Measurements from ENCODE around the gene OPN1SW.

The OPN1SW gene

GRCh38 chr7:128737867-128738385, 37.7 kb downstream of the OPN1SW start:
- H3K4me3 Mint-ChIP-seq: peak overlapping the region; percentile 97
- no peaks in the 10 kb centered on the region for H3K9me3 Mint-ChIP-seq
- H3K4me1 Mint-ChIP-seq (ENCODE audit: low read depth): peaks cover 49% of the 10 kb centered on the region
- no peaks in the 10 kb centered on the region for H3K27me3 Mint-ChIP-seq
- H3K27ac Mint-ChIP-seq: peak overlapping the region; percentile 99
- peaks cover 14% of the 10 kb centered on the region for H3K36me3 Mint-ChIP-seq (ENCODE audit: low read depth)

GRCh38 chr7:128737441-128737840, 38.2 kb downstream of the OPN1SW start:
- Mint-ChIP-seq H3K27ac (no peak overlapping the region), H3K4me1 (ENCODE audit: low read depth) (peaks cover 48% of the 10 kb centered on the region), H3K27me3 (no peaks in the 10 kb centered on the region), H3K4me3 (no peak overlapping the region), H3K9me3 (no peaks in the 10 kb centered on the region), H3K36me3 (ENCODE audit: low read depth) (peaks cover 13% of the 10 kb centered on the region)

- Mint-ChIP-seq H3K4me3 (no peak overlapping the region), H3K4me1 (ENCODE audit: low read depth) (peaks cover 28% of the 10 kb centered on the region), H3K27me3 (peaks cover 8% of the 10 kb centered on the region), H3K36me3 (ENCODE audit: low read depth) (no peaks in the 10 kb centered on the region), H3K9me3 (no peaks in the 10 kb centered on the region), H3K27ac (no peak overlapping the region)
Observed at GRCh38 chr7:128735436-128735835, 40.2 kb downstream of the OPN1SW start.

GRCh38 chr7:128734890-128735289, 40.7 kb downstream of the OPN1SW start:
- Mint-ChIP-seq H3K9me3 (no peaks in the 10 kb centered on the region), H3K27ac (no peak overlapping the region), H3K36me3 (ENCODE audit: low read depth) (no peaks in the 10 kb centered on the region), H3K4me1 (ENCODE audit: low read depth) (peaks cover 23% of the 10 kb centered on the region), H3K4me3 (no peak overlapping the region), H3K27me3 (peaks cover 8% of the 10 kb centered on the region)

GRCh38 chr7:128733278-128733645, 42.3 kb downstream of the OPN1SW start:
- Mint-ChIP-seq H3K27ac (no peak overlapping the region), H3K36me3 (ENCODE audit: low read depth) (no peaks in the 10 kb centered on the region), H3K4me3 (no peak overlapping the region), H3K4me1 (ENCODE audit: low read depth) (peaks cover 10% of the 10 kb centered on the region), H3K9me3 (no peaks in the 10 kb centered on the region), H3K27me3 (peaks cover 8% of the 10 kb centered on the region)

GRCh38 chr7:128732521-128733277, 42.9 kb downstream of the OPN1SW start:
- H3K9me3 Mint-ChIP-seq: no peaks in the 10 kb centered on the region
- peaks cover 9% of the 10 kb centered on the region for H3K27me3 Mint-ChIP-seq
- no peaks in the 10 kb centered on the region for H3K36me3 Mint-ChIP-seq (ENCODE audit: low read depth)
- peaks cover 6% of the 10 kb centered on the region for H3K4me1 Mint-ChIP-seq (ENCODE audit: low read depth)
- no peak overlapping the region for H3K27ac Mint-ChIP-seq
- H3K4me3 Mint-ChIP-seq: no peak overlapping the region

GRCh38 chr7:128731184-128731583, 44.4 kb downstream of the OPN1SW start:
- Mint-ChIP-seq H3K36me3 (ENCODE audit: low read depth) (no peaks in the 10 kb centered on the region), H3K9me3 (no peaks in the 10 kb centered on the region), H3K27me3 (peaks cover 17% of the 10 kb centered on the region), H3K4me1 (ENCODE audit: low read depth) (peaks cover 6% of the 10 kb centered on the region), H3K4me3 (no peak overlapping the region), H3K27ac (no peak overlapping the region)

- Mint-ChIP-seq H3K4me3 (no peak overlapping the region), H3K4me1 (ENCODE audit: low read depth) (no peaks in the 10 kb centered on the region), H3K36me3 (ENCODE audit: low read depth) (no peaks in the 10 kb centered on the region), H3K27ac (no peak overlapping the region), H3K27me3 (peaks cover 21% of the 10 kb centered on the region), H3K9me3 (no peaks in the 10 kb centered on the region)
Observed at GRCh38 chr7:128729494-128729893, 46.1 kb downstream of the OPN1SW start.

- Mint-ChIP-seq H3K36me3 (ENCODE audit: low read depth) (no peaks in the 10 kb centered on the region), H3K27me3 (peaks cover 27% of the 10 kb centered on the region), H3K9me3 (no peaks in the 10 kb centered on the region), H3K4me3 (no peak overlapping the region), H3K27ac (no peak overlapping the region), H3K4me1 (ENCODE audit: low read depth) (no peaks in the 10 kb centered on the region)
Observed at GRCh38 chr7:128728598-128728997, 47.0 kb downstream of the OPN1SW start.

- no peak overlapping the region for H3K4me3 Mint-ChIP-seq
- H3K36me3 Mint-ChIP-seq (ENCODE audit: low read depth): no peaks in the 10 kb centered on the region
- H3K4me1 Mint-ChIP-seq (ENCODE audit: low read depth): no peaks in the 10 kb centered on the region
- no peak overlapping the region for H3K27ac Mint-ChIP-seq
- H3K9me3 Mint-ChIP-seq: no peaks in the 10 kb centered on the region
- H3K27me3 Mint-ChIP-seq: peaks cover 28% of the 10 kb centered on the region
Observed at GRCh38 chr7:128727239-128727638, 48.4 kb downstream of the OPN1SW start.

- no peaks in the 10 kb centered on the region for H3K36me3 Mint-ChIP-seq (ENCODE audit: low read depth)
- no peaks in the 10 kb centered on the region for H3K9me3 Mint-ChIP-seq
- no peak overlapping the region for H3K4me3 Mint-ChIP-seq
Observed at GRCh38 chr7:128726737-128727072, 48.9 kb downstream of the OPN1SW start.

GRCh38 chr7:128726059-128726736, 49.4 kb downstream of the OPN1SW start:
- H3K27me3 Mint-ChIP-seq: peaks cover 22% of the 10 kb centered on the region
- H3K4me3 Mint-ChIP-seq: no peak overlapping the region
- no peaks in the 10 kb centered on the region for H3K9me3 Mint-ChIP-seq
- H3K4me1 Mint-ChIP-seq (ENCODE audit: low read depth): no peaks in the 10 kb centered on the region
- no peaks in the 10 kb centered on the region for H3K36me3 Mint-ChIP-seq (ENCODE audit: low read depth)
- no peak overlapping the region for H3K27ac Mint-ChIP-seq

More at GRCh38 chr7:128726737-128727072, 48.9 kb downstream of the OPN1SW start:
- H3K27ac Mint-ChIP-seq: no peak overlapping the region
- no peaks in the 10 kb centered on the region for H3K4me1 Mint-ChIP-seq (ENCODE audit: low read depth)
- peaks cover 27% of the 10 kb centered on the region for H3K27me3 Mint-ChIP-seq

- Mint-ChIP-seq H3K4me3 (no peak overlapping the region), H3K4me1 (ENCODE audit: low read depth) (no peaks in the 10 kb centered on the region), H3K27me3 (peaks cover 20% of the 10 kb centered on the region), H3K27ac (no peak overlapping the region), H3K9me3 (no peaks in the 10 kb centered on the region), H3K36me3 (ENCODE audit: low read depth) (no peaks in the 10 kb centered on the region)
Observed at GRCh38 chr7:128725531-128725930, 50.1 kb downstream of the OPN1SW start.

GRCh38 chr7:128724743-128725142, 50.9 kb downstream of the OPN1SW start:
- Mint-ChIP-seq H3K4me1 (ENCODE audit: low read depth) (no peaks in the 10 kb centered on the region), H3K27me3 (peaks cover 20% of the 10 kb centered on the region), H3K27ac (no peak overlapping the region), H3K36me3 (ENCODE audit: low read depth) (no peaks in the 10 kb centered on the region), H3K9me3 (no peaks in the 10 kb centered on the region), H3K4me3 (no peak overlapping the region)

All from stimulated activated naive CD8-positive, alpha-beta T cell treated with anti-CD3 and anti-CD28 coated beads, Interleukin-15, Interleukin-2, amounts not matched to agents 100 ng/mL and 50 ng/mL, for 24 hours (primary cell).